GM10847 (cell line): ENCODE measurements around the gene MAP2K6.

Source experiments
- POLR2A ChIP-seq: IDR thresholded peaks from 2 replicates; pipeline ENCODE4 v1.6.1; 2011; ENCODE audit not compliant: insufficient read length; ENCODE audit errors: extremely low read depth

Gene MAP2K6

DNA sequence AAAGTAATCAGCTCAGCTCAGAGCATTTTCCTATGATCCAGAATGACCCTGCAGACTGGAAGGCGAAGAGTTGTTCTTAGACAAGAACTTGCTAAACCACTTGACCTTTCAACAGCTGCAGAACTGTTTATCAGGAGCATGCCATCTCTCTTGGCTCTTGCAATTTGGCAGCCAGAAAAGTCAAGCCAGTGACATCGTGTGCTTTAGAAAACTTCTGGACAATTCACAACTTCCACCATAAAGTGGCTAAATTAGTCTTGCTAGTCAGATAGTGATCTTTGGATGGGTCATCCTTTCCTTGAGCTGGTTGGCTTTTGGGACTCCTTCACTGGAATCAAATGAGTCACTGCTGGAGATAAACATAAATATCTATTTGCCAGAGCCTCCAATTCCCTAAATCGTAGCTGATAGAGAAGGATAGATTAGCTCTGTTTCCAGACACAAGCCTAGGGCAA, 146.5 kb downstream of the MAP2K6 start:
- no peak for TF ChIP-seq POLR2A

DNA sequence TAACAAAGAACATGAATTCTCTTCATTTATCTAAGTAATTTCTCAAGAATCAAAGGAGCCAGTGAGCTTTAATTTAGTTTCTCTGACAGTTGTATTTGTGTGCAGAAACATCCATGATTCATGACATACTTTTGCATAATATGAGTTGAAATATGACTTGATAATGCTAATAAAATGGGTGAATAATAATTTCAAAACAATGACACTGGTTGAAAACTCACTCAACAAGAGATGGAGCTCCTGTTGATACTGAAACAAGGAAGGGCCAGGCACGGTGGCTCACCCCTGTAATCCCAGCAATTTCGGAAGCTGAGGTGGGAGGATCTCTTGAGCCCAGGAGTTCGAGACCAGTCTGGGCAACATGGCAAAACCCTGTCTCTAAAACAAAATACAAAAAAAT, 147.0 kb downstream of the MAP2K6 start:
- TF ChIP-seq POLR2A: no peak

DNA sequence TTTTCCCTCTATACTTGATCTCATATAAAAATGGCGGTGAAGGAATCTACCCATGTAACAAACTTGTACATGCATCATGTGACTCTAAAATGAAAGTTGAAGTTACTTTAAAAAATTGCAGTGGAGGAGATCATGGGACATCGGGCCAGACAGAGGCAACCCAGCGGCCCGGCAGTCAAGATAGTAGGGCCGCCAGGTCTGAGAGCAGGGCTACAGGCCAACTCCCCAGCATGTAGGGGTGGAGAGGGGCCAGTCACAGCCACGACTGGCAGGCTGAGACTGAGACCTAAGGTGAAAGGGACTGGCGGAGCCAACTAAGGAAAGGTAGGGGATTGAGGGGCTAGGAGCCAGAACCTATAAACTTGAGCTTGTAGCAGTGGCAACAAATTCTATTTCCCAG, 150.9 kb downstream of the MAP2K6 start:
- no peak for TF ChIP-seq POLR2A

DNA sequence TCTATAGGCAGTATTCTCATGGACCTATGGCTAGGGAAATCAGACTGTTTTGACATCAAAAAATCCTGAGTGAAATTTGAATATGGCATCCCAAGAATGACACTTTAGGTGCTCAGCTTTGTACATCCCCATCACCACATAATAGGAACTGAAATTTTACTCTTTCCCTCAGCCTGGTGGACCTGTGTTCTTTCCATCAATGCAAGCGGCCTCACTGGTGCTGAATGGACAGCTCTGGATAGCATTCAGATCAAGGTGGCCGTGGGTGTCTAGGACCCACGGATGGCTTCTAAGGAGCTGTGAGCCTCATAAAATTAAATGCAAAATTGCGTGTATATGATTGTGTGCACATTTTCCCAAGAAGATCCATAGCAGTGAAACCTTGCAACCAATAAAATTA, 152.6 kb downstream of the MAP2K6 start:
- TF ChIP-seq POLR2A: no peak

DNA sequence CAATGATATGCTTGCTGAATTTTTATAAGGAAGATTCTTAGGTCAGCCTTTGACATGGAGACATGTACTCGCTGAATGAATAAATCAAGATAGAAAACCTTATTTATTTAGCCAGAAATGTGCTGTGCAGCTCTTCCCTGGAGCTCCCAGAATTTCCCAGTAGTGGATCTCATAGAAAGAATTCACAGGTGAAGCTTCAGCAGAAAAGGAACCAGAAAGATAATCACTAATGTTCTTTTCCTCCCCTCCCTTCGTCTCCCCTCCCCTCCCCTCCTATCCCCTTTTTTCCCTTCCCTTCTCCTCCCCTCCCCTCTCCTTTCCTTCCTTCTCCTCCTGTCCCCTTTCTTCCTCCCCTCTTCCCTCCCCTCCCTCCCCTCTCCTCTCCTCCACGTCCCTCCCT, 158.2 kb downstream of the MAP2K6 start:
- TF ChIP-seq POLR2A: no peak

DNA sequence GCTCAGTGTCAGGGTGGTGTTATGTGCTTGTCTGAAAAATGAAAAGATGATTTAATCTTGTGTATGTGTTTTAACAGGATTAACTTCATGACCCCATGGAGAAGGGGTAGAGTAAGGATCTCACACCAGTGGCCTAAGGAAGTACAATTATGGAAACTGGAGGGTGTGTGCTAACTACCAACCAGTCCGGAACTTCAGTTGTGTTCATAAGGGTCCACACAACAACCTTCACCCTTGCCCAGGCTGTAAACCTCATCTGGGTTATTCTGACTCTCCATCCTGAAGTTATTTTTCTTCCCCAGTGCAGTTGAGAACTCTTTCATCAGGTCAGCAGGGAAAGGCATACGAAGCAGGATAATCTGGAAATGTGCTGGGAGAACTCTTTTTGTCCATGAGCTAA, 158.9 kb downstream of the MAP2K6 start:
- no peak for TF ChIP-seq POLR2A

DNA sequence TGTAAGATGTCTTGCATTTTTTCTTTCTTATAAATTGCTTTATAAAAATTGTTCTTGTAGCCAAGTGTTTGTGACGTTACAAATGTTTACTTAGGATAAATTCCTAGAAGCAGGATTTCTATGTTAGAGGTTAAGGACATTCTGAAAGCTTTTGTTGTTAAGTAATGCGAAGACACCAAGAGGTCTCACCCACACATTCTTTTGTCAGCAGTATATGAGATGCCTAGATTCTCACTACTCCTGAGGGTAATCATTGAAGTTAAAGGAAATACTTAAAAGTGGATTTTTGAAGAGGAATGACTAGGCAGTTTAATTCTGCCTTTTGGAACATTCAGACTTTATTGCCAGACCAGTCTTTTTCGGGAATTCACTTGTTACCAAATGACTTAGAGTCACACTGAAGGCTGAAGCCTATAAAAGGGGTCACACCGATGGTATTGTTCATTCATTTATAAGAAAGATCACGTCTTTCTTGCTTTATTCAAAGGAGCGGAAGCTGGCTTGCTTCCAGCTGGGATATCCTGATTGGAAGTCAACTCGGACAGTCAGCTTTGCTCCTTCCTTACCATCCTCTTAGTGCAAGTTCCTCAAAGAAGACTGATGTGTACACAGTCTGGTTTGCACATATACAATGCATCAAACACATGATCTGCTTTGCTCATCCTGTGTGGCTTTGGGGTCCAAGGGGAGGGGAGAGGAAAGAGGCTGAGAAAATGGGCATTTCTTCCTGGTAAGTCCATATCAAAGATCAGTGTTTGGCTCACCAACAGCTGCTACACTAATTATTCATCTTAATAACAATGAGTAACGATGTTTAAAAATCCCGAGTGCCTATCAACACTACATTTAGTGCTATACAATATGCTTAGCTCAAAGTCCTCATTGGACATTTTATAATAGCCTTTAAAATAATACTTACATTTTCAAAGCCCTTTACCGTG, 160.0 kb downstream of the MAP2K6 start:
- TF ChIP-seq POLR2A: no peak

DNA sequence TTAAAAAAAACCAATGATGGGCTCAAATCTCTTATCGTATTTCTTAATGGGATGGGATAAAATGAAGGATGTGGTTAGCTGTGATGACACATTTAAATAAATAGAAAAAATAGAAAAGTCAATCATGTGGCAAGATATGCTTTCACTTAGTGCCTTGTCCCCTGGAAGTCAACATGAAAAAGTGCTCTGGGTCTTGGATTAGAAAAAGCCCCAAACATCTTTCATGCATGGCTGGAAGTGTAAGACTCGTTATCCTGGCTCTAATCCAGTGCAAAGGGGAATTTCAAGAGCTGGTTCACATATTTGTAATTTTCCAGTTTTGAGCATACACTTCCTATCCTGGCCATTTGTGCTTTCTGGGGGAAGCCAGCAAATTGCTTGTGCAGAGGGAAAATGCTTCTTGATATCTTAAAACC, 160.9 kb downstream of the MAP2K6 start:
- TF ChIP-seq POLR2A: no peak

DNA sequence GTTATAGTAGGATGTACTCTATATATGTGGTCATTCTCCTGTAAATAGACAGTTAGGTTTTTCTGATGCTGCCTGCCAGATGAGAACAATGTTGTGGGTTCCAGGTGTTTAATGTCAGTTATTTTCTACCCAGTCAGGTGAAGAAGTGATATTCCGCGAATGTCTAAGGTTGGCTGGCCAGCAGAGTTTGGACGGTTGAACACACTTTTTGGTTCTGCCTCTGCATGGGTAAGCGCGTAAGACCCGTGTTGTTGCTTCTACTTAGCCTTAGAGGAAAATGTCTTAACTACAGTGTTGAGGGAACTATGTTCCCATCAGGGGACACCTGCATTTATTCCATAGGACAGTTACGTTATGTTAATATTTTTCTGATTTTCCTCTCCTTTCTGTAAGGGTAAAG, 162.6 kb downstream of the MAP2K6 start:
- TF ChIP-seq POLR2A: no peak

DNA sequence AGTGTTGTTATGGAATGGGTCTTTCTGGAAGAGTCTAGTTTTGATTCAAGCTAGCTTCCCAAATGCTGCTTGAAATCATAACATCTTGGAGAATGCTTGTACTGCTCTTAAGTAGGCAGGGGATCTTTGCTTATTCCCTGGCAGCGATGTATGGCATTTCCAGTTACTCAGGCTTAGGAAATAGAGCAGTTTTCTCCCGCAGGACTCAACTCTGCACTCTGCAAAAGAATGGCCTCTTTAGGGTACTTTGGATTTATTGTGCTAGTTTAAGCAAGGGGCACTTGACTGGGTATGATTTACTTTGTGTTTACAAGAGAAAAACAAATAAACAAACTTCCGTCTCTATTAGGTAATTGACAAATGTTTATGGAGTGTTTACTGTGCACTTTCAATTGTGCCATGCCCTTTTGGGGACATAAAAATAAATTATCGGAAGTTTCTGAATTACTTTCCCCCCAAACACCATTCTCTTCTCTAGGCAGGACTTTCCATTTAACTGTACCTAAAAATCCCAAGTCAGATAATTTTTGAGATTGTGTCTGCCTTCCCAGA, 164.0 kb downstream of the MAP2K6 start:
- TF ChIP-seq POLR2A: no peak

DNA sequence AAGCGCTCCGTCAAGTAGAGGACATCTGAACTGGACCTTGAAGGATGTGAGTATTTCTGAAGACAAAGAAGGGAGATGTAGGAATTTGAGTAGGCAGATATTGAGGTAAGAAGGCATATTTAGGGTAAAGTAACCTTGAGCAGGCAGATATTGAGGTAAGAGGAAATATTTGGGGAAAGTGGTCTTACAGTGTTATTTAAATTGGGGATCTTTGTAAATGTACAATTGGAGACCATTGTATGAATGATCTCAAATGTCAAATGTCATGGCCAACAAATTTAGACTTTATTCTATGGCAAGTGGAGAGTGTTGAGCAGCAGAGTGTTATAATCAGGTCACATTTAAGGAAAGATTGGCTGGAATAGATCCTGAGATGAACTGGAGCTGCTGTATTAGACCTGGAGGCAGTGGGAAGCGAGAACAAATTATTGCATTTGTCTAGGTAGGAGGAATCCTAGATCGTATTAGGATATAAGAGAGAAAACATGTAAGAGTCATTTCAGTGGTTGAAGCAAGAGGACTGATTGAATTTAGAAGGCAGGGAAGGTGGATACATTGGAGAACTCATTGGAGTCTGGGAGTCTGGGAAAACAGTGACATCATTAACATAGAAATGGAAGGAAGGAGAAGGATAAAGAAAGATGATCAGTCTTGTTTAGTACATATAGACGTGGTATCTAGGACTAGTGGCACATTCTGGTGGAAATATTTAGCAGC, 165.6 kb downstream of the MAP2K6 start:
- TF ChIP-seq POLR2A: no peak

DNA sequence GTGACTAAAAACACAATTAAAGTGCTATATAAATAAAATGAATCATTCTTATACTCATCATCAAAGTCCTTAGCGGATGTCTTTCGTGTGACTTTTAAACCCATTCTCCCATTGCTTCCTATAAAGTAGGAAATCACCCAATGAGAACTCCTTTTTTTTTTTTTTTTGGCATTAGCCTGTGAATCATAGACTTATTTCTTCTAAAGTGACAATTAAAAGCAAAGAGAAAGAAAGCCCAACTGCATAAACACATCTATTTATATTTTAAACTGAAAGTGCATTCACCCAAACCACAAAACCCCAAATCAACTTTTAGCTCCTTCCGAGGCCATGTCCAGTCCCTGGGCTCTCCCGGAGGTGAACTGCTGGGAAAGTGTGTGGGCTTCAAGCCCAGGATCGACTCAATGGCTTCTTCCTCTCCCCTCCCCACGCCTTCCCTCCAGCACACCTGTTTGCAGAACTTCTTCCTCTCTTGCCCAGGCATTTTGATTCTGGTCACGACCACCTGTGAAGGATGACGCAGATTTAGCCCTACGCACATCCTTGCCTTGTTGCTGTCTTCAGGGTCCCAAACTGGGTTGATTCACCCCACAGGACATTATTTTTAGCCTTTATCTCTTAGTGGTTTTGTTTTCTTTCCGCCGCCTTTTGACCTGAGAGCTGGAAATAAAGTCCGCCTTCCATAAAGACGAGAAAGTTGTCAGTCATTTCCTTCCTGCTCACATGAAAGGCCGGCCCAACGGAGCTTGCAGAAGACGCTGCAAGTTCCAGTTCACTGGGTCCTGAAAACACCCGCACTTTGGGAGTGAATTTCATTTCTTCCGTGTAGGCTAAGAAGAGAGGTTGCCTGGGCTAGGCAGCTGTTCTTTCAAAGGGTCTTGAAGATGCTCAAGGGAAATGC, 166.8 kb downstream of the MAP2K6 start:
- TF ChIP-seq POLR2A: no peak

DNA sequence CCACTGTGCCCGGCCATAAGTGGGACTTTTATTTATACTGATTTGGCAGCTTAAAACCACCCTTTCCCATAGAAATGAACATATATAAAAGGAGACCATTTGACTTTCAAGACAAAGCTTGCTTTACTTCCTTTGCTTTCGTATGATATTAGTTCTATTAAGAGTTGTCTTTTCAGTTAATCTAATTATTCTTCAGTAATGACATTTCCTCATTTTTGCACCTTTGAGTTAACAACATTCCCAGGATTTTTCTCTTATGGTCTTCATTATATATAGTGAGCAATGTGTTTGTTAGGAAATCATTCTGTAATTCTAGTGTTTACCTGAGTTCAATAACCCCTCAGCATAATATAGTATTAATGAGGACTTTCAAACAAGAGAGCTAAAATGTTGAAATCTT, 173.8 kb downstream of the MAP2K6 start:
- no peak for TF ChIP-seq POLR2A

DNA sequence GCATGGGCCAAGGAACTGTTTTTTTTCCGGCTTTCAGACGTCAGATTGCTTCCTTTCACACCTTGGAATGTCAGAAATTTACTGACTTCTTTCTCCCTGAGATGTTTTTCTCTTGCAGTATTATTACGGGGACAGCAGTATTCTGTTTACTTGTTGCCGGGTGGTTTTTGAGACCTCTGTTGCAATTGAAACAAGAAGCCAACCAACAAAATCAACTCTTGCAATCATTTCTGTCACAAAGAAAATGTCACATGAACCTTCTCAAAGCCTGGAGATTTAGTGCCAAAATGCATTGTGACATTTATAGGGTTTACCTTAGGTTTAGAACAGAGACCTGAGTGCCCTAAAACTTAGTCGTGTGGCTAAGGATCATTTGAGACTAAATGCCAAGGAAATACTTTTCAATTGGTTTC, 174.3 kb downstream of the MAP2K6 start:
- no peak for TF ChIP-seq POLR2A

DNA sequence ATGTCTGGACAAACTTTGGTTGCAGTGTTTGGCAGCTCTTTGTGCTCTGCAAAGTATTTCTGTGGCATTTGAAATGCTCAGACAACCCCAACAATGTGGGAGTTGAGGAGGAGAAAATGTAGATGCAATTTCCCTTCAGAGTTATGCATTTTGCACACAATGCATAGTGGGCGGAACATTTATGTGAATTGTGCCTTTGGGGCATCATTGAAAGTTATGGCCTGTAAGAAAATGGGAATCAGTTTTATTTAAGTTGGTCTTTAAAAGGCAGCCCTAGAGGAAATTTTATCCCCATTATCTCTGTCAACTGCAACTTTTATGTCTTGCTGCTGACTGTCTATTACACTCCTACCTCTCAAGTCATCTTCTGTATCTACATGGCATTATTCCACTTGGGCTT, 176.2 kb downstream of the MAP2K6 start:
- no peak for TF ChIP-seq POLR2A

DNA sequence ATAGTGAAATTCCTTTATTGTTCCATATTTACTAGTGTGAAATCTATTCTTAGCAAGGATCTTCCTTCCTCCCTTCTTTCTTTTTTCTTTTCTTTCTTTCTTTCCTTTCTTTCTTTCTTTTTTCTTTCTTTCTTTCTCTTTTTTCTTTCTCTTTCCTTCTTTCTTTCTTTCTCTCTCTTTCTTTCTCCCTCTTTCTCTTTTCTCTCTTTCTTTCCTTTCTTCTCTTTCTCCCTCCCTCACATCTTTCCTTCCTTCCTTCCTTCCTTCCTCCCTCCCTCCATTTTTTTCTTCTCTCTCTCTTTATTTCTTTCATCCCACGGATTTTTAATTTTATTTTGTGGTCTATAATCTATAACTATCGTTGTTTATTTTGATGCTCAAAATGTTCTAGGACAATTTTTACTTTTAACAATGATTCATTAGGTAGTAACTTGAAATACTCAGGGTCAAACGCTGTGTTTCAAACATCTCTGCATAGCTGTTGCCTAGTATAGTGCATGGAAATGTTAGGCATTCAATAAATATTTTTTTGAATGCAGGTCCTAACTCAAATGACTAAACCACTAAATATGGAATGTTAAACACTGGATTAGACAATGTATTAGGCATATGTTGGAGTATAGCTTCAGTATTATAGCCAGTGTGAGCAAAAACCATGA, 178.3 kb downstream of the MAP2K6 start:
- no peak for TF ChIP-seq POLR2A
